Left renal cortex interstitium (tissue), 4 donors: ENCODE data around the gene SPI1. TPM values are rescaled to one million over a fixed set of nuclear protein-coding genes. Genes with fewer than 3 reads are reported as not detected.
"Not testable (repeated sequence)": the region's sequence is repeated elsewhere in the genome, so short reads cannot be mapped to it uniquely, and the experiment has no call there.

ENCODE experiments used
- DNase-seq, 4 donors: peaks; one replicate each; pipeline ENCODE4 v3.0.0-alpha.2; 2013; ENCODE audit warnings: low read depth in 4 of 4, low spot score in 2 of 4, missing footprints in 1 of 4
- polyA plus RNA-seq, 4 donors: library from polyadenylated mRNA; unstranded; fragments of 120-200 nt; gene quantifications; one replicate each; pipeline ENCODE4 v1.2.1, GENCODE V29; 2013; ENCODE audit not compliant: insufficient read length in 4 of 4

Gene SPI1
- polyA plus RNA-seq, 4 donors: 3.0 to 6.7 (median 4.8) TPM

DNA sequence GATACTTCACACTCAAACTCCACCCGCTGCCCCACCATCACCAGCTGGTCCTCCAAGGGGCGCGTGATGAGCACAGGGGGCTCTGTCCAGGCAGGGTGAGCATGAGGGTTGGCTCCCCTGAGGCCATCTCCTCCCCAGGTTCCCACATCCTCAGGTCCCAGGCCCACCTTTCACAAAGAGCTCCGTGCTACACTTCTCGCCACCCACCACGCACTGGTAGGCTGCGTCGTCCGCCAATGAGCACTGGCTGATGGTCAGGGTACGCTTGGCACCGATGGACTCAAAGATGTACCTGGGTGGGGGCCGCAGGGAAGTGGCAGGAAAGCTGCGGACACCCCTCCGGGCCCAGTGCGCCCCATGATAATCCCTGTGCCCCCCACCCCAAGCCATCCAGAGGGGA is 35.5 kb downstream of the SPI1 start:
- DNase-seq: no peak

- no peak for DNase-seq
Measured at GRCh38 chr11:47342036-47342803, 36.1 kb downstream of the SPI1 start.

- no peak for DNase-seq
Measured at GRCh38 chr11:47340980-47341775, 37.2 kb downstream of the SPI1 start.

- DNase-seq: no peak
Measured at GRCh38 chr11:47340010-47340409, 38.3 kb downstream of the SPI1 start.

GRCh38 chr11:47338396-47339241 is 39.7 kb downstream of the SPI1 start:
- no peak for DNase-seq

DNA sequence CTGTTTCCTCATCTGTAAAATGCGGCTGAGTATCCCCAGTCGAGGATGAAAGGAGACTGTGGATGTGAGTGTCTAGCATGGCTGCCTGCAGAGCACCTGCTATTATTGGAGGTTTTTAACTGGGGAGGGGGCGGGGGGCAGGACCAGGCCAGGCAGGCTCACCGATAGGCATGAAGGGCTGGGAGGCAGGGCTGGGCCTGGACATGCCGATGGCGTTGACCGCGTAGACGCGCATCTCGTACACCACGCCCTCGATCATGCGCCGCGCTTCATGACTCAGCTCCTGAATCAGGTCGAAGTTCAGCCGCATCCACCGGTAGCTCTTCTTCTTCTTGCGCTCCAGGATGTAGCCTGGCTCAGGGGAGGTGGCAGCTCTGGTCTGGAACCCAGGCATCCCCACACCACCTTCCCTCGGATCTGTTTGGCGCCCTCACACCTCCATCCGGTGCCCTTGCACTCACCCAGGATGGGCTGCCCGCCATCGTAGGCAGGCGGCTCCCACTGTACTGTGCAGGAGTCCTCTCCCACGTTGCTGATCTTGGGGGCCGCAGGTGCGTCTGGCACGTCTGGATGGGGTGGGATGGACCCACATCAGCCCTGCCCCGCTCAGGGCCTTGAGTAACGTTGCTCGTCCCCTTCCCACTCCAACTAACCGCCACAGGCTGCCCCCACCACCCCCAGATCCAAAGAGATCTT is 41.0 kb downstream of the SPI1 start:
- DNase-seq: no peak

DNA sequence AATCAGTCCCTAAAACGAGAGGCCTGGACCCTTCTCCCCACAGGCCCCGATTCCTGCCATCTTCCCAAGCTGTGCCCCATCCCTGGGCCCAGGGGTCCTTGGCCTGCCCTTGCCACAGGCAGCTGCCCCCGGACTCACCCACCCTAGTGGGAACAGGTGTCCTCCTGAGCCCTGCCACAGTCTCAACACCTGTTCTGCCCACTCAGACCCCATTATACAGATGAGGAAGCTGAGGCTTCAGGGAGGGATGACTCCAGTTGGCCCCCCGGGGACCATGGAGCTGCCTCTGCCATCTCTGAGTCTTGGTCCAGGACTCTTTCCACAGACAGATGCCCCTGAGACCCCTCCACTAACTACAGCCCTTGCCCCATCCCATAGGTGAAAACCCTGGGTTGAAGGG is 41.8 kb downstream of the SPI1 start:
- DNase-seq: no peak

- no peak for DNase-seq
Measured at GRCh38 chr11:47335733-47336132, 42.6 kb downstream of the SPI1 start.

- DNase-seq: not testable (repeated sequence)
Measured at GRCh38 chr11:47334699-47335411, 43.5 kb downstream of the SPI1 start.

DNA sequence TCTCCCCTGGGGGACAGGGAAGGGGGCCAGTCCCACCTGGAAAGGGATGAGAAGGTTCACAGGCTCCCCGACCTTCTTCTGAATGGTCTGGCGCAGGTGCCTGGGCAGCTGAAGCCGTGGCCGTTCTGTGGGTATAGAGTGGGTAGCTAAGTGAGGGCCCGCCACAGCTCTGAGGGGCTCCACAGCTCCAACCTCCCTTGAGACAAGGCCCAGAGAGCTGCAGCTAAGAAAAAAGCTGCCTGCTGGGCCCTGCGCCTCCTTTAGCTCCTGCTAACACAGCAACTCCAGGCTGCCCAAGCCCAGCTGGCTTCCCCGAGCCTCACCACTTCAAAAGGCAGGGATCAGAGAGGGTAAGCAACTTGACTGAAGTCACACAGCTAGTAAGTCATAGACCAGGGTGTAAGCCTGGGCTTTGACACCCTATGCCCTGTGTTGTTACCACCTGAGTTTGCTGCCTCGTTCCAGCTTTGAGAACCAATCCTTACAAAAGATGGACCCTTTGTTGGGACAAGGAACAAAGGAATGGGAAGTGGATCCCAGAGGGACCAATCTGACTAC is 44.4 kb downstream of the SPI1 start:
- no peak for DNase-seq

DNA sequence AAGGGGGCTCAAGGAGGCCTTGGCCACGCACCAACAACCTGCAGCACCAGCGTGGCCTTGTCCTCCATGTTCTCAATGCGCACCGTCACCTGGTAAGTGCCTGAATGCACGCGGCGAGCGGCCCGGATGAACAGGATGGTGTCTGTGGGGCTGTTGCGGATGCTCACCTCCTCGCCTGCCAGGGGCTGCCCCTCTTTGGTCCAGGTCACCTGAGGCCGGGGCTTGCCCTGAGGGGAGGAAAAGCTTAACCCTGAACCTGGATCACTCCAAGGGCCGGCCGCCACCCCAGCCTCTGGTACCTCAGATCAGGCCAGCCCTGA is 44.9 kb downstream of the SPI1 start:
- DNase-seq: no peak

GRCh38 chr11:47332791-47333525 is 45.4 kb downstream of the SPI1 start:
- no peak for DNase-seq

DNA sequence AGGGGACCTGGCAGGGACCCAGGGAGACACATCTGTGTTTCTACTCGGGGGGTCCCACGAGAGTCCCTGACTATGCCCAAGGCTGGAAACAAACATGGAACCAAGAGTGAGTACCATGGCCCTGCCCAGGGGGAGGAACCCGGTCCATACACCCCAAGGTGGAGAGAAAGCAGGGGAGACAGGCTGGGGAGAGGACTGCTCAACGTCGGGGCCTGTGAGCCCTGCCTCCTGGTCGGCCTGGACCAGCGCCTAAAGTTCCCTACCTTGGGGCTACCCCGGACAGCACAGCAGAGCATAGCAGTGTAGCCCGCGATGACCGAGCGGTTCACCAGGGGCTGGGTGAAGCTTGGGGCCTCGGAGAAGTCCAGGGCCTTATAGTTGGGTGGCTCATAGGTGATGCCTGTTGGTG is 46.0 kb downstream of the SPI1 start:
- no peak for DNase-seq

GRCh38 chr11:47331454-47332302 is 46.7 kb downstream of the SPI1 start:
- no peak for DNase-seq

GRCh38 chr11:47329987-47330931 is 48.1 kb downstream of the SPI1 start:
- DNase-seq: no peak

DNA sequence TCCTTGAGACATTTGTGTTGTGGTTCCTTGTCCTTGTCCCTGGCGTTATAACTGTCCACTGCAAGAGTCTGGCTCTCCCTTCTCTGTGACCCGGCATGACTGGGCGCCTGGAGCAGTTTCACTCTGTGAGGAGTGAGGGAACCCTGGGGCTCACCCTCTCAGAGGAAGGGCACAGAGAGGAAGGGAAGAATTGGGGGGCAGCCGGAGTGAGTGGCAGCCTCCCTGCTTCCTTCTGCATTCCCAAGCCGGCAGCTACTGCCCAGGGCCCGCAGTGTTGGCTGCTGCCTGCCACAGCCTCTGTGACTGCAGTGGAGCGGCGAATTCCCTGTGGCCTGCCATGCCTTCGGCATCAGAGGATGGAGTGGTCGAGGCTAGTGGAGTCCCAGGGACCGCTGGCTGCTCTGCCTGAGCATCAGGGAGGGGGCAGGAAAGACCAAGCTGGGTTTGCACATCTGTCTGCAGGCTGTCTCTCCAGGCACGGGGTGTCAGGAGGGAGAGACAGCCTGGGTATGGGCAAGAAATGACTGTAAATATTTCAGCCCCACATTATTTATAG is 48.8 kb downstream of the SPI1 start:
- no peak for DNase-seq
